Measurements from ENCODE around the gene PRMT7.

DNA sequence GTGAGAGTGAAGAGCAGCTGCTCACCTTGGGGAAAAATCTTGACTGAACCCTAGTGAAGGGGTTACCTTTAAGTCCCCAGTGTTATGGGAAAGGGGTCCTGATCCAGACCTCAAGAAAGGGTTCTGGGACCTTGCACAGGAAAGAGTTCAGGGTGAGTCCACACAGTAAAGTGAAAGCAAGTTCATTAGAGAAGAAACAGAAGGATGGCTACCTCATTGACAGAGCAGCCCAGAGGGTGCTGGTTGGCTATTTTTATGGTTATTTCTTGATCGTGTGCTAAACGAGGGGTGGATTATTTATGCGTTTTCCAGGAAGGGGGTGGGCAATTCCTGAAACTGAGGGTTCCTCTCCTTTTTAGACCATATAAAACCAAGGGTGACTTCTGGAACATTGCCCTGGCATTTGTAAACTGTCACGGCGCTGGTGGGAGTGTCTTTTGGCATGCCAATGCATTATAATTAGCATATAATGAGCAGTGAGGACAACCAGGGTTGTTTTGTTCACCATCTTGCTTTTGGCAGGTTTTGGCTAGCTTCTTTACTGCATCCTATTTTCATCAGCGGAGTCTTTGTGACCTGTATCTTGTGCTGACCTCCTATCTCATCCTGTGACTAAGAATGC is 79.0 kb downstream of the PRMT7 start:
- TF ChIP-seq, protein P1, sequence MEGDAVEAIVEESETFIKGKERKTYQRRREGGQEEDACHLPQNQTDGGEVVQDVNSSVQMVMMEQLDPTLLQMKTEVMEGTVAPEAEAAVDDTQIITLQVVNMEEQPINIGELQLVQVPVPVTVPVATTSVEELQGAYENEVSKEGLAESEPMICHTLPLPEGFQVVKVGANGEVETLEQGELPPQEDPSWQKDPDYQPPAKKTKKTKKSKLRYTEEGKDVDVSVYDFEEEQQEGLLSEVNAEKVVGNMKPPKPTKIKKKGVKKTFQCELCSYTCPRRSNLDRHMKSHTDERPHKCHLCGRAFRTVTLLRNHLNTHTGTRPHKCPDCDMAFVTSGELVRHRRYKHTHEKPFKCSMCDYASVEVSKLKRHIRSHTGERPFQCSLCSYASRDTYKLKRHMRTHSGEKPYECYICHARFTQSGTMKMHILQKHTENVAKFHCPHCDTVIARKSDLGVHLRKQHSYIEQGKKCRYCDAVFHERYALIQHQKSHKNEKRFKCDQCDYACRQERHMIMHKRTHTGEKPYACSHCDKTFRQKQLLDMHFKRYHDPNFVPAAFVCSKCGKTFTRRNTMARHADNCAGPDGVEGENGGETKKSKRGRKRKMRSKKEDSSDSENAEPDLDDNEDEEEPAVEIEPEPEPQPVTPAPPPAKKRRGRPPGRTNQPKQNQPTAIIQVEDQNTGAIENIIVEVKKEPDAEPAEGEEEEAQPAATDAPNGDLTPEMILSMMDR (IDR thresholded peaks at IDR 0.05): no peak
- no peak for TF ChIP-seq EZH2 (IDR thresholded peaks at IDR 0.05; ENCODE audit: borderline replicate concordance, insufficient read depth, low read depth, low read length, poor library complexity, severe bottlenecking)
